CD14-positive monocyte (primary cell): Measurements from ENCODE around the gene TMEFF1. TPM values are rescaled to one million over a fixed set of nuclear protein-coding genes. Genes with fewer than 3 reads are reported as not detected.

ENCODE experiments used
- DNase-seq, 3 donors: peaks; one replicate each; pipeline ENCODE4 v3.0.0-alpha.2; 2011 to 2022
- H2AFZ ChIP-seq: 2 replicates; pipeline ENCODE4 v1.6.0; 2012; ENCODE audit warnings: mild to moderate bottlenecking, low read depth, low read length, inconsistent platforms; ENCODE audit not compliant: insufficient read depth, poor library complexity, severe bottlenecking
- H3K27ac ChIP-seq, 2 donors: 1 replicate in 1 of 2; 2 replicates in 1 of 2; pipeline ENCODE4 v1.5.1; 2012 to 2013; ENCODE audit warnings: low read length in 2 of 2, control low read depth in 1 of 2, inconsistent platforms in 1 of 2, low read depth in 1 of 2, mild to moderate bottlenecking in 1 of 2
- H3K27me3 ChIP-seq, 2 donors: one replicate each; pipeline versions ENCODE4 v1.6.0 to v1.6.1; 2011 to 2013; ENCODE audit warnings: low read length in 2 of 2; ENCODE audit not compliant: control insufficient read depth in 2 of 2, insufficient read depth in 2 of 2
- H3K36me3 ChIP-seq, 2 donors: replicated peaks in 1 of 2; 1 replicate in 1 of 2; 2 replicates in 1 of 2; pipeline versions ENCODE4 v1.5.1 to v1.6.1; 2012 to 2013; ENCODE audit warnings: low read length in 2 of 2, control low read depth in 1 of 2, inconsistent platforms in 1 of 2, mild to moderate bottlenecking in 1 of 2; ENCODE audit not compliant: insufficient read depth in 2 of 2, control insufficient read depth in 1 of 2
- H3K4me1 ChIP-seq, 2 donors: 1 replicate in 1 of 2; 2 replicates in 1 of 2; pipeline versions ENCODE4 v1.5.1 to v1.6.1; 2012 to 2013; ENCODE audit warnings: low read length in 2 of 2, control low read depth in 1 of 2, inconsistent platforms in 1 of 2, mild to moderate bottlenecking in 1 of 2, moderate library complexity in 1 of 2; ENCODE audit not compliant: insufficient read depth in 2 of 2, control insufficient read depth in 1 of 2
- H3K4me2 ChIP-seq: replicated peaks from 2 replicates; pipeline ENCODE3; 2012; ENCODE audit warnings: low read length, moderate library complexity, mild to moderate bottlenecking; ENCODE audit not compliant: poor library complexity, severe bottlenecking; ENCODE audit errors: extremely low read depth
- H3K4me3 ChIP-seq, 3 experiments: fragments of 200-600 bp in 1 of 3; sonication (generic) in 1 of 3; replicated peaks in 1 of 3; 1 replicate in 2 of 3; 2 replicates in 1 of 3; pipeline ENCODE4 v1.5.1; 2011 to 2013; ENCODE audit warnings: low read length in 3 of 3, mild to moderate bottlenecking in 3 of 3, control low read depth in 2 of 3, low read depth in 2 of 3, inconsistent platforms in 1 of 3, moderate library complexity in 1 of 3
- H3K79me2 ChIP-seq: 2 replicates; pipeline ENCODE4 v1.6.0; 2012; ENCODE audit warnings: mild to moderate bottlenecking, control low read depth, inconsistent platforms, low read length, moderate library complexity; ENCODE audit not compliant: insufficient read depth
- H3K9ac ChIP-seq: 2 replicates; pipeline ENCODE4 v1.6.0; 2017; ENCODE audit warnings: low read length, mild to moderate bottlenecking; ENCODE audit not compliant: insufficient read depth, poor library complexity, severe bottlenecking
- H3K9me3 ChIP-seq, 2 donors: replicated peaks in 1 of 2; 1 replicate in 1 of 2; 2 replicates in 1 of 2; pipeline versions ENCODE4 v1.5.1 to v1.6.1; 2012 to 2013; ENCODE audit warnings: low read length in 2 of 2, control low read depth in 1 of 2; ENCODE audit not compliant: control insufficient read depth in 1 of 2, insufficient read depth in 1 of 2
- H4K20me1 ChIP-seq: 2 replicates; pipeline ENCODE4 v1.6.0; 2012; ENCODE audit warnings: mild to moderate bottlenecking, low read length, control low read depth, moderate library complexity; ENCODE audit not compliant: insufficient read depth
- H3K27ac Mint-ChIP-seq, 7 donors: one replicate each; pipeline ENCODE4 v1.8.0; 2020; ENCODE audit warnings: mild to moderate bottlenecking in 7 of 7, mixed read lengths in 7 of 7, moderate library complexity in 6 of 7, inconsistent platforms in 2 of 7
- H3K27me3 Mint-ChIP-seq, 3 donors: one replicate each; pipeline ENCODE4 v1.8.0; 2021 to 2022; ENCODE audit warnings: low read depth in 3 of 3, mild to moderate bottlenecking in 3 of 3, mixed read lengths in 3 of 3, moderate library complexity in 3 of 3, inconsistent platforms in 1 of 3
- H3K36me3 Mint-ChIP-seq, 2 donors: one replicate each; pipeline ENCODE4 v1.8.0; 2020; ENCODE audit warnings: mixed read lengths in 2 of 2, inconsistent platforms in 1 of 2, mild to moderate bottlenecking in 1 of 2
- H3K4me1 Mint-ChIP-seq: one replicate; pipeline ENCODE4 v1.8.0; 2020; ENCODE audit warnings: mild to moderate bottlenecking, mixed read lengths
- H3K4me3 Mint-ChIP-seq, 2 donors: one replicate each; pipeline ENCODE4 v1.8.0; 2020; ENCODE audit warnings: mild to moderate bottlenecking in 2 of 2, mixed read lengths in 2 of 2, moderate library complexity in 1 of 2
- H3K9me3 Mint-ChIP-seq, 7 donors: one replicate each; pipeline ENCODE4 v1.8.0; 2020 to 2022; ENCODE audit warnings: mixed read lengths in 7 of 7, mild to moderate bottlenecking in 6 of 7, moderate library complexity in 6 of 7, inconsistent platforms in 2 of 7
- WGBS: methylation state at CpG from one replicate; pipeline ENCODE4 v1.1.5; 2013; ENCODE audit warnings: missing lambda C conversion rate; ENCODE audit not compliant: insufficient coverage; 5-methylcytosine and 5-hydroxymethylcytosine counted together
- intact Hi-C, 2 donors: fragments of 100-400 bp; cut with micrococcal nuclease; formaldehyde crosslinking; loops; one replicate each; pipeline versions ENCODE4 v1.15.0 to v1.15.1; 2023
- polyA plus RNA-seq, 3 donors: library from polyadenylated mRNA; depleted of rRNA in 1 of 3; unstranded in 2 of 3; stranded (reverse) in 1 of 3; fragments of 300-500 nt in 2 of 3; fragments of >200 nt in 1 of 3; fragmentation: Illumina TruSeq in 2 of 3; gene quantifications; 1 replicate in 2 of 3; 2 replicates in 1 of 3; pipeline ENCODE4 v1.2.3, GENCODE V29; 2012 to 2021
- TF ChIP-seq, protein P1 (sequence below): fragments of 200-600 bp; IDR thresholded peaks from one replicate; pipeline ENCODE4 v1.8.0; 2022; ENCODE audit warnings: antibody characterized with exemption, mild to moderate bottlenecking

The TMEFF1 gene
- polyA plus RNA-seq, 3 donors = not detected

DNA sequence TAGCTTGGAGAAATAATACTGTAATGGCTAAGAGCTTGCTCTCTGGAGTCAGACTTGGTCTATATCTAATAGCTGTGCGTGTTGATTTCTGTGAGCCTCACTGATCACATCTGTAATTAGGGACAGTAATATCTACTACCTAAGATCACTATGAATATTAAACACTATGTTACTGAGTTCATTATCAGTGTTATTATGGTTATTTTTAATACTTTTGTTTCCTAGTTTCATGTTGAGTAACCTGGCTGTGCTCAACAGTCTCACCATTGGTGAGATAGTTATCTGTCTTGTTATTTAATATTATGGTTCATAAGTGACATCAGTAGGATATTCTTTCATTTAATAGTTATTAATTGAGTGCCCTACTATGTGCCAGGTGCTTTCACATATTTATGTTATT, 82.5 kb downstream of the TMEFF1 start:
- H2AFZ ChIP-seq = no peak overlapping the region
- no peaks in the 10 kb centered on the region for H4K20me1 ChIP-seq
- WGBS = no CpG with 5 or more reads among the region's 1 CpG
- Mint-ChIP-seq H3K9me3 (no peaks in the 10 kb centered on the region), H3K27ac (no peak overlapping the region), H3K4me3 (no peak overlapping the region), H3K4me1 (no peaks in the 10 kb centered on the region), H3K27me3 (no peaks in the 10 kb centered on the region), H3K36me3 (no peaks in the 10 kb centered on the region)
- H3K4me1 ChIP-seq = no peaks in the 10 kb centered on the region
- TF ChIP-seq, protein P1, sequence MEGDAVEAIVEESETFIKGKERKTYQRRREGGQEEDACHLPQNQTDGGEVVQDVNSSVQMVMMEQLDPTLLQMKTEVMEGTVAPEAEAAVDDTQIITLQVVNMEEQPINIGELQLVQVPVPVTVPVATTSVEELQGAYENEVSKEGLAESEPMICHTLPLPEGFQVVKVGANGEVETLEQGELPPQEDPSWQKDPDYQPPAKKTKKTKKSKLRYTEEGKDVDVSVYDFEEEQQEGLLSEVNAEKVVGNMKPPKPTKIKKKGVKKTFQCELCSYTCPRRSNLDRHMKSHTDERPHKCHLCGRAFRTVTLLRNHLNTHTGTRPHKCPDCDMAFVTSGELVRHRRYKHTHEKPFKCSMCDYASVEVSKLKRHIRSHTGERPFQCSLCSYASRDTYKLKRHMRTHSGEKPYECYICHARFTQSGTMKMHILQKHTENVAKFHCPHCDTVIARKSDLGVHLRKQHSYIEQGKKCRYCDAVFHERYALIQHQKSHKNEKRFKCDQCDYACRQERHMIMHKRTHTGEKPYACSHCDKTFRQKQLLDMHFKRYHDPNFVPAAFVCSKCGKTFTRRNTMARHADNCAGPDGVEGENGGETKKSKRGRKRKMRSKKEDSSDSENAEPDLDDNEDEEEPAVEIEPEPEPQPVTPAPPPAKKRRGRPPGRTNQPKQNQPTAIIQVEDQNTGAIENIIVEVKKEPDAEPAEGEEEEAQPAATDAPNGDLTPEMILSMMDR = no peak
- H3K4me3 ChIP-seq = no peak overlapping the region
- no peak overlapping the region for H3K9ac ChIP-seq
- no peaks in the 10 kb centered on the region for H3K9me3 ChIP-seq
- H3K4me2 ChIP-seq = no peak overlapping the region
- no peaks in the 10 kb centered on the region for H3K36me3 ChIP-seq
- H3K79me2 ChIP-seq = no peaks in the 10 kb centered on the region
- intact Hi-C loops = no loop called here
- no peak for DNase-seq
- H3K27ac ChIP-seq = no peak overlapping the region
- no peaks in the 10 kb centered on the region for H3K27me3 ChIP-seq

DNA sequence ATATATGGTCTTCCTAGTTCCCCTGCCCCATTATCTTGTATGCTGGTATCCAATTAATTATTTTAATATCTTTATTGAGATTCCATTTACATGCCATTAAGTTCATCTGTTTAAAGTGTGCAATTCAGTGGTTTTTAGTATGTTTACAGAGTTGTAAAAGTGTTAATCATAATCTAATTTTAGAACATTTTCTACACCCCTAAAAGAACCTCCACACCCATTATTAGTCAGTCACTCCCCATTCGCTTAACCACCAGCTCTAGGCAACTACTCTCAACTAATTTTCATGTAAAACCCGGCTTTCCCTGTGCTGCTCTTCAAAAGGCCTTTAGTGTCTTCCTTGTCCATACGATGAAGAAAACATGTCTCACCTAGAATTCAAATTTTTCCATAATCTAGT, 84.1 kb downstream of the TMEFF1 start:
- Histone ChIP-seq H3K27ac (no peak overlapping the region), H3K9ac (no peak overlapping the region), H3K36me3 (no peaks in the 10 kb centered on the region), H3K4me2 (no peak overlapping the region), H3K79me2 (no peaks in the 10 kb centered on the region), H3K9me3 (no peaks in the 10 kb centered on the region), H3K4me3 (no peak overlapping the region), H3K27me3 (no peaks in the 10 kb centered on the region), H2AFZ (no peak overlapping the region), H4K20me1 (no peaks in the 10 kb centered on the region), H3K4me1 (no peaks in the 10 kb centered on the region)
- 92% methylated on average over 3 of the region's 3 CpGs for WGBS
- Mint-ChIP-seq H3K27me3 (no peaks in the 10 kb centered on the region), H3K27ac (no peak overlapping the region), H3K36me3 (no peaks in the 10 kb centered on the region), H3K4me3 (no peak overlapping the region), H3K9me3 (no peaks in the 10 kb centered on the region), H3K4me1 (no peaks in the 10 kb centered on the region)
- intact Hi-C loops = no loop called here
- TF ChIP-seq, protein P1 = no peak
- DNase-seq = no peak
